ENCODE results near the gene ZSWIM3.

DNA sequence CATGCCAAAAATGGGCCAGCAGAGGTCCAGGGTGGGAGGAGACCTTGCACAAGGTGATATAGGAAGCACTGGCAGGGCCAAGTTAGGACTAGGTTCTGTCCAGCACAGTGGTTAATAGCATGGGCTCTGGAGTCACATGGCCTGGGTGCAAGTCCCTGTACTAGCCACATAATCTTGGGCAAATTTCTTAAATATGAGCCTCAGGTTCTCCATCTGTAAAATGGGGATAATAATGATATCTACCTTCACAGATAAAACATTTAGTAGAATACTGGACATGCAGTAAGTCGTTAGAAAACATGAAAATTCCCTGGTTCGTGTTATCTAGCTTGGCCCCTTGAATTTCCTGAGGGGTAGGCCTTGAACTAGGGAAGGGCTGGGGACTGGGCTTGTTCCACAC is 39.9 kb downstream of the ZSWIM3 start:
- TF ChIP-seq CTCF (IDR thresholded peaks at IDR 0.05), result no peak
- no peak for TF ChIP-seq EP300 (IDR thresholded peaks at IDR 0.05)
- TF ChIP-seq POLR2A (IDR thresholded peaks at IDR 0.05), result no peak
